ENCODE data around the gene RIC3.
A peak's percentile ranks its signal among the peaks of the same experiment; 100 is the strongest.

DNA sequence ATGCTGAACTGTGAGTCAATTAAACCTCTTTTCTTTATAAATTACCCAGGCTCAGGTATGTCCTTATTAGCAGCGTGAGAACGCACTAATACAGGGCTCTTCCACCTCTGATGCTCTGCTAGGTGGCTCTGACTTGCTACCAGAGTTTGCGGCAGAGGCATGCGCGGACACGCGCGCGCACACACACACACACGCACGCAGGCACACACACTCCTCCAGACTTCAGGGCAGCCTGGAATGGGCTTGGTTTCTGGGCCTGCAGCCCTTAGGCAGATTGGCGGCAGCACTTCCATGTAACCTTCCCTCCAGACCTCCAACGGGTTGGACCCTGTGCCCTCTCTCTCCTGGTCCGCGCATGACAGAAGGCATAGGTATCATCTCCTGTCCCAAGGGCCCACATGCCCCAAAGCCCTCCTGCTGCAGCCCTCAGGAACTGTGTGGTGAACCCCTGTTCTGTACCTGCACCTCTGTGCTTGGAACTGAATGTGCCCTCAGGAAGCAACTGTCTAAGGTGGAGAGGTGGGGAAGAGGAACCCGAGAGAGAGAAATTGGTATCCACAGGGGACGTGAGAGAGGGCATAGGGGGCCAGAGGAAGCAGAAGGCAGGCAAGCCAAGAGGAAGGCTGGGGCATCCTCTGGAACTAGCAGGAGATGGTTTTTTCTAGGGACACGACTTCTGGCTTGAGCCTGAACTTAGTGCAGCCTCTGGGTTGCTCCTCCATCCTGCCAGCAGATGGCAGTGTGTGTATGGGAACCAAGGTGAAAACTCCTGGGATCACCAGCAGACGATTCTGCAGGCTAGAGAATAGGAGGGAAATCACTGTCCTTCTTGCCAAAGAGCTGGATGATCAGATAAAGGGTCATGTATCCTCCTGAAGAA lies 23.4 kb upstream of the RIC3 start:
- TF ChIP-seq, protein P1, sequence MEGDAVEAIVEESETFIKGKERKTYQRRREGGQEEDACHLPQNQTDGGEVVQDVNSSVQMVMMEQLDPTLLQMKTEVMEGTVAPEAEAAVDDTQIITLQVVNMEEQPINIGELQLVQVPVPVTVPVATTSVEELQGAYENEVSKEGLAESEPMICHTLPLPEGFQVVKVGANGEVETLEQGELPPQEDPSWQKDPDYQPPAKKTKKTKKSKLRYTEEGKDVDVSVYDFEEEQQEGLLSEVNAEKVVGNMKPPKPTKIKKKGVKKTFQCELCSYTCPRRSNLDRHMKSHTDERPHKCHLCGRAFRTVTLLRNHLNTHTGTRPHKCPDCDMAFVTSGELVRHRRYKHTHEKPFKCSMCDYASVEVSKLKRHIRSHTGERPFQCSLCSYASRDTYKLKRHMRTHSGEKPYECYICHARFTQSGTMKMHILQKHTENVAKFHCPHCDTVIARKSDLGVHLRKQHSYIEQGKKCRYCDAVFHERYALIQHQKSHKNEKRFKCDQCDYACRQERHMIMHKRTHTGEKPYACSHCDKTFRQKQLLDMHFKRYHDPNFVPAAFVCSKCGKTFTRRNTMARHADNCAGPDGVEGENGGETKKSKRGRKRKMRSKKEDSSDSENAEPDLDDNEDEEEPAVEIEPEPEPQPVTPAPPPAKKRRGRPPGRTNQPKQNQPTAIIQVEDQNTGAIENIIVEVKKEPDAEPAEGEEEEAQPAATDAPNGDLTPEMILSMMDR (IDR thresholded peaks at IDR 0.05; ENCODE audit: low read depth, low read length) = peak; percentile 87
- no peak for TF ChIP-seq POLR2A (IDR thresholded peaks at IDR 0.05; ENCODE audit: extremely low read depth, insufficient read length)

Measured in NB4 (cell line).